ENCODE results near the gene SPATA33.

- TF ChIP-seq CTCF (IDR thresholded peaks at IDR 0.05) (no peak), EZH2 (IDR thresholded peaks at IDR 0.05; ENCODE audit: borderline replicate concordance, insufficient read depth, low read depth, low read length, poor library complexity, severe bottlenecking) (no peak)
These were observed 15.1 kb upstream of the SPATA33 start for GRCh38 chr16:89642574-89642973.

All from B cell (primary cell).